OCI-LY1 (cell line): ENCODE data around the gene INSR.

Experiments
- EZH2 ChIP-seq: fragments of 200-600 bp; sonication (generic), shearing (Covaris generic); IDR thresholded peaks from 2 replicates; pipeline ENCODE4 v1.8.0; 2017; ENCODE audit warnings: borderline replicate concordance, mixed run types, mild to moderate bottlenecking, antibody characterized with exemption, low read length, moderate library complexity, mixed read lengths
- TF ChIP-seq, protein P1 (sequence below): fragments of 200-600 bp; sonication (generic), shearing (Covaris generic); IDR thresholded peaks from 2 replicates; pipeline ENCODE4 v1.5.1; 2017; ENCODE audit warnings: mild to moderate bottlenecking, antibody characterized with exemption, low read length, moderate library complexity, mixed read lengths

DNA sequence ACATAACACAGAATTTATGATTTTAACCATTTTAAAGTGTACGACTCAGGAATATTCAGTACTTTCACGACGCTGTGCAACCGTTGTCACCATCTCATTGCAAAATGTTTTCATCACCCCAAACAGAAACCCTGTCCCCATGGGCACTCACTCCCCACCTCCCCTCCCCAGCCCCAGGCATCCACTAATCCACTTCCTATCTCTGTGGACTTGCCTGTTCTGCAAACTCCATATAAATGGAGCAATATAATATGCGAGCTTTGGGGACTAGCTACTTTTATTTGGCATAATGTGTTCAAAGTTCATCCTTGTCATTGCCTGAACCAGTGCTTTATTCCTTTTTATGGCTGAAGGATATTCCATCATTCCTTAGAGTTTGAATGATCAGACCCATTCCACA lies 7.3 kb upstream of the INSR start:
- TF ChIP-seq, protein P1, sequence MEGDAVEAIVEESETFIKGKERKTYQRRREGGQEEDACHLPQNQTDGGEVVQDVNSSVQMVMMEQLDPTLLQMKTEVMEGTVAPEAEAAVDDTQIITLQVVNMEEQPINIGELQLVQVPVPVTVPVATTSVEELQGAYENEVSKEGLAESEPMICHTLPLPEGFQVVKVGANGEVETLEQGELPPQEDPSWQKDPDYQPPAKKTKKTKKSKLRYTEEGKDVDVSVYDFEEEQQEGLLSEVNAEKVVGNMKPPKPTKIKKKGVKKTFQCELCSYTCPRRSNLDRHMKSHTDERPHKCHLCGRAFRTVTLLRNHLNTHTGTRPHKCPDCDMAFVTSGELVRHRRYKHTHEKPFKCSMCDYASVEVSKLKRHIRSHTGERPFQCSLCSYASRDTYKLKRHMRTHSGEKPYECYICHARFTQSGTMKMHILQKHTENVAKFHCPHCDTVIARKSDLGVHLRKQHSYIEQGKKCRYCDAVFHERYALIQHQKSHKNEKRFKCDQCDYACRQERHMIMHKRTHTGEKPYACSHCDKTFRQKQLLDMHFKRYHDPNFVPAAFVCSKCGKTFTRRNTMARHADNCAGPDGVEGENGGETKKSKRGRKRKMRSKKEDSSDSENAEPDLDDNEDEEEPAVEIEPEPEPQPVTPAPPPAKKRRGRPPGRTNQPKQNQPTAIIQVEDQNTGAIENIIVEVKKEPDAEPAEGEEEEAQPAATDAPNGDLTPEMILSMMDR: no peak
- no peak for TF ChIP-seq EZH2
